ENCODE results near the gene PTPN1.

Gene PTPN1

GRCh38 chr20:50608750-50609104 lies 98.5 kb downstream of the PTPN1 start:
- Histone ChIP-seq H3F3A (ENCODE audit: control insufficient read depth, insufficient read depth) (no peaks in the 10 kb centered on the region), H3K9me3 (ENCODE audit: control insufficient read depth, insufficient read depth, low read length) (no peaks in the 10 kb centered on the region), H3K27ac (ENCODE audit: low read depth, low read length) (no peak overlapping the region), H3K4me3 (ENCODE audit: low read length) (no peak overlapping the region), H3K4me1 (ENCODE audit: control insufficient read depth, low read length) (no peaks in the 10 kb centered on the region), H3K36me3 (ENCODE audit: control insufficient read depth, low read length) (no peaks in the 10 kb centered on the region), H4K20me1 (ENCODE audit: control insufficient read depth, insufficient read depth, low read depth, low read length) (no peaks in the 10 kb centered on the region; the same call in 1 of the 2 replicates), H3K79me2 (ENCODE audit: control insufficient read depth, low read length) (no peaks in the 10 kb centered on the region), H3K9me2 (replicated peaks; ENCODE audit: control insufficient read depth, low read length) (no peaks in the 10 kb centered on the region), H3K27me3 (ENCODE audit: control insufficient read depth, low read length) (no peaks in the 10 kb centered on the region; the same call in 1 of the 2 replicates), H3K4me2 (ENCODE audit: low read length) (no peak overlapping the region)
- TF ChIP-seq, protein P1, sequence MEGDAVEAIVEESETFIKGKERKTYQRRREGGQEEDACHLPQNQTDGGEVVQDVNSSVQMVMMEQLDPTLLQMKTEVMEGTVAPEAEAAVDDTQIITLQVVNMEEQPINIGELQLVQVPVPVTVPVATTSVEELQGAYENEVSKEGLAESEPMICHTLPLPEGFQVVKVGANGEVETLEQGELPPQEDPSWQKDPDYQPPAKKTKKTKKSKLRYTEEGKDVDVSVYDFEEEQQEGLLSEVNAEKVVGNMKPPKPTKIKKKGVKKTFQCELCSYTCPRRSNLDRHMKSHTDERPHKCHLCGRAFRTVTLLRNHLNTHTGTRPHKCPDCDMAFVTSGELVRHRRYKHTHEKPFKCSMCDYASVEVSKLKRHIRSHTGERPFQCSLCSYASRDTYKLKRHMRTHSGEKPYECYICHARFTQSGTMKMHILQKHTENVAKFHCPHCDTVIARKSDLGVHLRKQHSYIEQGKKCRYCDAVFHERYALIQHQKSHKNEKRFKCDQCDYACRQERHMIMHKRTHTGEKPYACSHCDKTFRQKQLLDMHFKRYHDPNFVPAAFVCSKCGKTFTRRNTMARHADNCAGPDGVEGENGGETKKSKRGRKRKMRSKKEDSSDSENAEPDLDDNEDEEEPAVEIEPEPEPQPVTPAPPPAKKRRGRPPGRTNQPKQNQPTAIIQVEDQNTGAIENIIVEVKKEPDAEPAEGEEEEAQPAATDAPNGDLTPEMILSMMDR (IDR thresholded peaks at IDR 0.05; ENCODE audit: low read depth, low read length, poor library complexity, severe bottlenecking): no peak

- Histone ChIP-seq H3K4me1 (ENCODE audit: control insufficient read depth, low read length) (no peaks in the 10 kb centered on the region), H3K9me3 (ENCODE audit: control insufficient read depth, insufficient read depth, low read length) (no peaks in the 10 kb centered on the region), H3K4me3 (ENCODE audit: low read length) (no peak overlapping the region), H3F3A (ENCODE audit: control insufficient read depth, insufficient read depth) (no peaks in the 10 kb centered on the region), H3K27me3 (ENCODE audit: control insufficient read depth, low read length) (no peaks in the 10 kb centered on the region; the same call in 1 of the 2 replicates), H3K27ac (ENCODE audit: low read depth, low read length) (no peak overlapping the region), H3K79me2 (ENCODE audit: control insufficient read depth, low read length) (no peaks in the 10 kb centered on the region), H3K4me2 (ENCODE audit: low read length) (no peak overlapping the region), H4K20me1 (ENCODE audit: control insufficient read depth, insufficient read depth, low read depth, low read length) (no peaks in the 10 kb centered on the region; the same call in 1 of the 2 replicates), H3K9me2 (replicated peaks; ENCODE audit: control insufficient read depth, low read length) (no peaks in the 10 kb centered on the region), H3K36me3 (ENCODE audit: control insufficient read depth, low read length) (no peaks in the 10 kb centered on the region)
- TF ChIP-seq EZH2phosphoT487 (IDR thresholded peaks at IDR 0.05; ENCODE audit: borderline replicate concordance, low read length): no peak
- TF ChIP-seq, protein P1 (IDR thresholded peaks at IDR 0.05; ENCODE audit: low read depth, low read length, poor library complexity, severe bottlenecking): no peak
Measured at GRCh38 chr20:50609438-50609989, 99.3 kb downstream of the PTPN1 start.

DNA sequence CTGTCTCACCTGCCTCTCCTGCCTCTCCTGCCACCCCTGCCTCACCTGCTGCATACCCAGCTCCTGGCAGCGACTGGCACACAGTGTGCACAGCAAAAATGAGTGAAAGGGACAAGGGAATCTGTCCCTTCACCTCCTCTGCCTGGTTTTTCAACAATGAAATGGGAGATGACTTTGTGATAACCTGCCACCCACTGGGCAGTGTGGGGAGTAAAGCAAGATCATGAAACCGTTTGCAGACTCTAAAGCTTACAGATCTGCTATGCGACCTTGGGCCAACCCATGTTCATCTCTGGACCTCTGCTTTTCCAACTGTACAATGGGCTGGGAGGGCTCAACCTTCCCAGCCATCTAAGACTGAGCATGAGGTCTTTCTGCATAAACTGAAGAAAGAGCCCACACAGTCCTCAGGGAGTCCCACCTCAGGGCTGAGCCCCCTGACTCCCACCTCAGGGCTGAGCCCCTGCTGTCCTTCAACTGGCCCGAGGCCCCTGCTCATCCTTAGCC lies 100.1 kb downstream of the PTPN1 start:
- Histone ChIP-seq H3K79me2 (ENCODE audit: control insufficient read depth, low read length) (no peaks in the 10 kb centered on the region), H3K4me3 (ENCODE audit: low read length) (no peak overlapping the region), H3K27ac (ENCODE audit: low read depth, low read length) (no peak overlapping the region), H3K4me2 (ENCODE audit: low read length) (no peak overlapping the region), H3K36me3 (ENCODE audit: control insufficient read depth, low read length) (no peaks in the 10 kb centered on the region), H3K4me1 (ENCODE audit: control insufficient read depth, low read length) (no peaks in the 10 kb centered on the region), H3K9me3 (ENCODE audit: control insufficient read depth, insufficient read depth, low read length) (no peaks in the 10 kb centered on the region), H3F3A (ENCODE audit: control insufficient read depth, insufficient read depth) (no peaks in the 10 kb centered on the region), H3K9me2 (replicated peaks; ENCODE audit: control insufficient read depth, low read length) (no peaks in the 10 kb centered on the region), H3K27me3 (ENCODE audit: control insufficient read depth, low read length) (no peaks in the 10 kb centered on the region), H4K20me1 (ENCODE audit: control insufficient read depth, insufficient read depth, low read depth, low read length) (no peaks in the 10 kb centered on the region; the same call in 1 of the 2 replicates)
- TF ChIP-seq, protein P1 (IDR thresholded peaks at IDR 0.05; ENCODE audit: low read depth, low read length, poor library complexity, severe bottlenecking): no peak
- TF ChIP-seq EZH2phosphoT487 (IDR thresholded peaks at IDR 0.05; ENCODE audit: borderline replicate concordance, low read length): no peak

Data from DOHH2 (cell line).